H9 (cell line): ENCODE data around the gene AKAP12. TPM values are rescaled to one million over a fixed set of nuclear protein-coding genes. Genes with fewer than 3 reads are reported as not detected.

Experiments
- DNase-seq: peaks from one replicate; pipeline ENCODE4 v3.0.0-alpha.2; 2017
- H2AFZ ChIP-seq: one replicate; pipeline ENCODE4 v1.6.1; 2013; ENCODE audit warnings: mild to moderate bottlenecking, low read length, control low read depth, moderate library complexity
- H2AK5ac ChIP-seq: 2 replicates; pipeline ENCODE4 v1.6.1; 2013; ENCODE audit warnings: low read length, control low read depth, mixed read lengths; ENCODE audit not compliant: insufficient read length
- H2BK120ac ChIP-seq: one replicate; pipeline ENCODE4 v1.6.1; 2013; ENCODE audit warnings: low read depth, mild to moderate bottlenecking, low read length, control low read depth, inconsistent platforms; ENCODE audit not compliant: poor library complexity, severe bottlenecking
- H2BK12ac ChIP-seq: 2 replicates; pipeline ENCODE4 v1.6.1; 2013; ENCODE audit warnings: low read length, control low read depth, mixed read lengths, low read depth; ENCODE audit not compliant: insufficient read length
- H2BK15ac ChIP-seq: 2 replicates; pipeline ENCODE4 v1.6.1; 2013; ENCODE audit warnings: low read depth, low read length, control low read depth
- H2BK20ac ChIP-seq: one replicate; pipeline ENCODE4 v1.6.1; 2013; ENCODE audit warnings: low read depth, mild to moderate bottlenecking, low read length, control low read depth, inconsistent platforms; ENCODE audit not compliant: poor library complexity, severe bottlenecking
- H2BK5ac ChIP-seq: 2 replicates; pipeline ENCODE4 v1.6.1; 2013; ENCODE audit warnings: low read length, control low read depth, mixed read lengths; ENCODE audit not compliant: insufficient read length
- H3K14ac ChIP-seq: 2 replicates; pipeline ENCODE4 v1.6.1; 2013; ENCODE audit warnings: low read length, control low read depth; ENCODE audit not compliant: insufficient read depth
- H3K18ac ChIP-seq: 2 replicates; pipeline ENCODE4 v1.6.1; 2013; ENCODE audit warnings: low read depth, mild to moderate bottlenecking, mixed read lengths, low read length, control low read depth; ENCODE audit not compliant: insufficient read length
- H3K23ac ChIP-seq: 2 replicates; pipeline ENCODE4 v1.6.1; 2013; ENCODE audit warnings: low read length, control low read depth, mixed read lengths, low read depth; ENCODE audit not compliant: insufficient read length
- H3K23me2 ChIP-seq: 2 replicates; pipeline ENCODE4 v1.6.1; 2013; ENCODE audit warnings: low read depth, mild to moderate bottlenecking, mixed read lengths, low read length, control low read depth; ENCODE audit not compliant: insufficient read length, poor library complexity, severe bottlenecking
- H3K27ac ChIP-seq: 2 replicates; pipeline ENCODE4 v1.5.1; 2013; ENCODE audit warnings: low read length, control low read depth, mixed read lengths, low read depth; ENCODE audit not compliant: insufficient read length
- H3K27me3 ChIP-seq: 2 replicates; pipeline ENCODE4 v1.6.1; 2013; ENCODE audit warnings: low read length, control low read depth, inconsistent platforms; ENCODE audit not compliant: insufficient read depth
- H3K4ac ChIP-seq: 2 replicates; pipeline ENCODE4 v1.6.1; 2013; ENCODE audit warnings: low read depth, mild to moderate bottlenecking, control low read depth, inconsistent platforms, low read length, moderate library complexity
- H3K4me1 ChIP-seq: 2 replicates; pipeline ENCODE4 v1.6.1; 2013; ENCODE audit warnings: low read length, control low read depth, inconsistent platforms; ENCODE audit not compliant: insufficient read depth
- H3K4me2 ChIP-seq: 2 replicates; pipeline ENCODE4 v1.6.1; 2013; ENCODE audit warnings: low read length, control low read depth, mixed read lengths; ENCODE audit not compliant: insufficient read length, insufficient read depth
- H3K56ac ChIP-seq: 2 replicates; pipeline ENCODE4 v1.6.1; 2013; ENCODE audit warnings: low read depth, mild to moderate bottlenecking, mixed read lengths, low read length, control low read depth; ENCODE audit not compliant: insufficient read length
- H3K79me1 ChIP-seq: 2 replicates; pipeline ENCODE4 v1.6.1; 2013; ENCODE audit warnings: low read depth, mild to moderate bottlenecking, moderate library complexity, low read length, control low read depth, inconsistent platforms; ENCODE audit not compliant: insufficient read depth, poor library complexity, severe bottlenecking
- H3K79me2 ChIP-seq: 2 replicates; pipeline ENCODE4 v1.6.1; 2013; ENCODE audit warnings: low read length, control low read depth, inconsistent platforms; ENCODE audit not compliant: insufficient read depth
- H3K9ac ChIP-seq: 2 replicates; pipeline ENCODE4 v1.6.1; 2013; ENCODE audit warnings: low read length, control low read depth, mixed read lengths; ENCODE audit not compliant: insufficient read length; ENCODE audit errors: extremely low read depth
- H3K9me3 ChIP-seq: one replicate; pipeline ENCODE4 v1.6.1; 2013; ENCODE audit warnings: low read depth, low read length, inconsistent platforms; ENCODE audit not compliant: control insufficient read depth
- H3T11ph ChIP-seq: one replicate; pipeline ENCODE4 v1.6.1; 2013; ENCODE audit warnings: mild to moderate bottlenecking, low read length, control low read depth, inconsistent platforms
- H4K20me1 ChIP-seq: one replicate; pipeline ENCODE4 v1.6.1; 2013; ENCODE audit not compliant: control insufficient read depth, insufficient read length, insufficient read depth
- H4K5ac ChIP-seq: 2 replicates; pipeline ENCODE4 v1.6.1; 2013; ENCODE audit warnings: low read depth, mild to moderate bottlenecking, mixed read lengths, low read length, control low read depth; ENCODE audit not compliant: insufficient read length
- H4K8ac ChIP-seq: replicated peaks from 2 replicates; pipeline ENCODE4 v1.6.1; 2013; ENCODE audit warnings: low read length, control low read depth, mixed read lengths, low read depth; ENCODE audit not compliant: insufficient read length
- H4K91ac ChIP-seq: 2 replicates; pipeline ENCODE4 v1.6.1; 2013; ENCODE audit warnings: low read depth, mild to moderate bottlenecking, moderate library complexity, mixed read lengths, low read length, control low read depth; ENCODE audit not compliant: insufficient read length
- H3K27ac Mint-ChIP-seq, 3 experiments: 2 replicates in 2 of 3; 3 replicates in 1 of 3; pipeline ENCODE4 v1.8.0; 2020 to 2021; ENCODE audit warnings: mixed read lengths in 3 of 3, mild to moderate bottlenecking in 1 of 3, moderate library complexity in 1 of 3
- H3K27me3 Mint-ChIP-seq: 2 replicates; pipeline ENCODE4 v1.8.0; 2021; ENCODE audit warnings: low read depth, mild to moderate bottlenecking, moderate library complexity, mixed read lengths
- H3K36me3 Mint-ChIP-seq, 3 experiments: 2 replicates in 2 of 3; 3 replicates in 1 of 3; pipeline ENCODE4 v1.8.0; 2020 to 2021; ENCODE audit warnings: low read depth in 3 of 3, mixed read lengths in 3 of 3; ENCODE audit not compliant: insufficient read depth in 1 of 3
- H3K4me1 Mint-ChIP-seq, 2 experiments: 2 replicates each; pipeline ENCODE4 v1.8.0; 2020; ENCODE audit warnings: mixed read lengths in 2 of 2
- H3K4me3 Mint-ChIP-seq, 2 experiments: 2 replicates in 1 of 2; 3 replicates in 1 of 2; pipeline ENCODE4 v1.8.0; 2020 to 2021; ENCODE audit warnings: mild to moderate bottlenecking in 2 of 2, mixed read lengths in 2 of 2, moderate library complexity in 1 of 2
- H3K9me3 Mint-ChIP-seq, 2 experiments: 2 replicates in 1 of 2; 3 replicates in 1 of 2; pipeline ENCODE4 v1.8.0; 2020; ENCODE audit warnings: mild to moderate bottlenecking in 2 of 2, mixed read lengths in 2 of 2, moderate library complexity in 1 of 2
- WGBS: extraction: QIAGEN DNeasy Blood & Tissue Kit; methylation state at CpG from one replicate; pipeline ENCODE4 v1.1.7; 2013; ENCODE audit warnings: missing lambda C conversion rate, low lambda C conversion rate, mixed read lengths; ENCODE audit not compliant: insufficient read length; ENCODE audit errors: extremely low coverage; 5-methylcytosine and 5-hydroxymethylcytosine counted together
- total RNA-seq: library from RNA; stranded (reverse); gene quantifications from 2 replicates; pipeline ENCODE4 v1.2.1, GENCODE V29; 2021
- TF ChIP-seq, protein P1 (sequence below): fragments of 200-600 bp; sonication (generic); conservative IDR thresholded peaks from 3 replicates; pipeline ENCODE4 v1.8.0; 2021; ENCODE audit warnings: antibody characterized with exemption, mild to moderate bottlenecking

Gene AKAP12
- total RNA-seq, 1 experiment from 2014 or later: 52.3 TPM

DNA sequence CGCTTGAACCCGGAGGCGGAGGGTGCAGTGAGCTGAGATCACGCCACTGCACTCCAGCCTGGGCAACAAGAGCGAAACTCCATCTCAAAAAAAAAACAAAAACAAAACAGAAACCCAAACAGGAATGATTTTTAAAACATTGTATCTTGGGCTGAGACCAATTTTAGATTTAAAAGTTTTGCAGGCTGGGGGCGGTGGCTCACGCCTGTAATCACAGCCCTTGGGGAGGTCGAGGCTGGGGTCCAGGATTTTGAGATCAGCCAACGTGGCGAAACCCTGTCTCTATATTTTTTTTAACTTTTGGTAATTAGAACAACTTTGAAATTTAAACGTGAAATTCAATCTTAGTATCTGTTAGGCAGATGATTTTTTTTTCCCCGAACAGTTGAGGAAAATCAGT lies 70.5 kb downstream of the AKAP12 start:
- no peaks in the 10 kb centered on the region for H4K20me1 ChIP-seq
- no peaks in the 10 kb centered on the region for H3K23me2 ChIP-seq
- H3K79me2 ChIP-seq: no peaks in the 10 kb centered on the region
- H3T11ph ChIP-seq: no peak overlapping the region
- H3K27ac ChIP-seq: no peak overlapping the region
- Mint-ChIP-seq H3K4me3 (no peak overlapping the region), H3K27ac (no peak overlapping the region), H3K4me1 (peaks cover 26 to 40% of the 10 kb centered on the region in 2 experiments), H3K36me3 (peaks cover 5 to 8% (median 7%) of the 10 kb centered on the region in 3 experiments; a peak in 6 of 7 replicates), H3K9me3 (no peaks in the 10 kb centered on the region), H3K27me3 (no peaks in the 10 kb centered on the region)
- no peak overlapping the region for H2BK12ac ChIP-seq
- no peak overlapping the region for H4K8ac ChIP-seq
- no peaks in the 10 kb centered on the region for H3K4me1 ChIP-seq
- no peak overlapping the region for H3K4ac ChIP-seq
- H3K9ac ChIP-seq: no peak overlapping the region
- no peak for DNase-seq
- H4K5ac ChIP-seq: no peak overlapping the region
- TF ChIP-seq, protein P1, sequence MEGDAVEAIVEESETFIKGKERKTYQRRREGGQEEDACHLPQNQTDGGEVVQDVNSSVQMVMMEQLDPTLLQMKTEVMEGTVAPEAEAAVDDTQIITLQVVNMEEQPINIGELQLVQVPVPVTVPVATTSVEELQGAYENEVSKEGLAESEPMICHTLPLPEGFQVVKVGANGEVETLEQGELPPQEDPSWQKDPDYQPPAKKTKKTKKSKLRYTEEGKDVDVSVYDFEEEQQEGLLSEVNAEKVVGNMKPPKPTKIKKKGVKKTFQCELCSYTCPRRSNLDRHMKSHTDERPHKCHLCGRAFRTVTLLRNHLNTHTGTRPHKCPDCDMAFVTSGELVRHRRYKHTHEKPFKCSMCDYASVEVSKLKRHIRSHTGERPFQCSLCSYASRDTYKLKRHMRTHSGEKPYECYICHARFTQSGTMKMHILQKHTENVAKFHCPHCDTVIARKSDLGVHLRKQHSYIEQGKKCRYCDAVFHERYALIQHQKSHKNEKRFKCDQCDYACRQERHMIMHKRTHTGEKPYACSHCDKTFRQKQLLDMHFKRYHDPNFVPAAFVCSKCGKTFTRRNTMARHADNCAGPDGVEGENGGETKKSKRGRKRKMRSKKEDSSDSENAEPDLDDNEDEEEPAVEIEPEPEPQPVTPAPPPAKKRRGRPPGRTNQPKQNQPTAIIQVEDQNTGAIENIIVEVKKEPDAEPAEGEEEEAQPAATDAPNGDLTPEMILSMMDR: no peak
- no peak overlapping the region for H3K4me2 ChIP-seq
- H4K91ac ChIP-seq: no peak overlapping the region
- H2BK5ac ChIP-seq: no peak overlapping the region
- H3K14ac ChIP-seq: no peak overlapping the region
- no peak overlapping the region for H2BK20ac ChIP-seq
- no peaks in the 10 kb centered on the region for H3K27me3 ChIP-seq
- H2AFZ ChIP-seq: no peak overlapping the region
- H2AK5ac ChIP-seq: no peak overlapping the region
- H3K79me1 ChIP-seq: no peaks in the 10 kb centered on the region
- H3K18ac ChIP-seq: no peak overlapping the region
- no peak overlapping the region for H2BK120ac ChIP-seq
- H2BK15ac ChIP-seq: no peak overlapping the region
- no peaks in the 10 kb centered on the region for H3K9me3 ChIP-seq
- H3K56ac ChIP-seq: no peak overlapping the region
- no peak overlapping the region for H3K23ac ChIP-seq
- WGBS: no CpG with 5 or more reads among the region's 12 CpGs
